Thyroid gland (tissue), 4 donors: ENCODE results near the gene AHNAK2. TPM values are rescaled to one million over a fixed set of nuclear protein-coding genes. Genes with fewer than 3 reads are reported as not detected.
A peak's percentile ranks its signal among the peaks of the same experiment; 100 is the strongest.

Source experiments
- DNase-seq, 2 donors: peaks; one replicate each; pipeline ENCODE4 v3.0.0-alpha.2; 2019
- H3K27ac ChIP-seq, 3 donors: fragments of 200-600 bp; sonication (generic); 1 replicate in 2 of 3; 2 replicates in 1 of 3; pipeline ENCODE4 v1.5.1; 2016 to 2019; ENCODE audit warnings: mild to moderate bottlenecking in 1 of 3, moderate library complexity in 1 of 3
- H3K27me3 ChIP-seq: fragments of 200-600 bp; sonication (generic); one replicate; pipeline ENCODE4 v1.5.1; 2019
- H3K36me3 ChIP-seq, 2 donors: fragments of 200-600 bp; sonication (generic); one replicate each; pipeline ENCODE4 v1.5.1; 2016 to 2019
- H3K4me1 ChIP-seq, 2 donors: fragments of 200-600 bp; sonication (generic); one replicate each; pipeline ENCODE4 v1.5.1; 2017 to 2019
- H3K4me3 ChIP-seq, 3 donors: fragments of 200-600 bp; sonication (generic); replicated peaks in 1 of 3; 1 replicate in 2 of 3; 2 replicates in 1 of 3; pipeline ENCODE4 v1.5.1; 2016; ENCODE audit warnings: mild to moderate bottlenecking in 1 of 3
- H3K9me3 ChIP-seq: fragments of 200-600 bp; sonication (generic); one replicate; pipeline ENCODE4 v1.5.1; 2017
- CTCF ChIP-seq, 6 experiments: fragments of 200-600 bp in 3 of 6; fragments of 450-650 bp in 3 of 6; sonication (generic) in 3 of 6; IDR thresholded peaks; one replicate each; pipeline ENCODE4 v1.5.1; 2016 to 2019; ENCODE audit warnings: antibody characterized with exemption in 6 of 6, mild to moderate bottlenecking in 2 of 6, inconsistent platforms in 1 of 6, moderate library complexity in 1 of 6
- POLR2A ChIP-seq, 2 donors: fragments of 450-650 bp; IDR thresholded peaks; one replicate each; pipeline ENCODE4 v1.6.1; 2017; ENCODE audit warnings: antibody characterized with exemption in 2 of 2, mild to moderate bottlenecking in 2 of 2, moderate library complexity in 1 of 2
- WGBS, 2 donors: methylation state at CpG; one replicate each; pipeline ENCODE4 v1.1.5; 2017; 5-methylcytosine and 5-hydroxymethylcytosine counted together
- intact Hi-C: fragments of 100-400 bp; cut with DNase I; formaldehyde crosslinking; loops from one replicate; pipeline ENCODE4 v1.15.1; 2023
- total RNA-seq, 4 donors: library from RNA; depleted of rRNA; stranded (reverse); fragments of >200 nt; gene quantifications; one replicate each; pipeline ENCODE4 v1.2.3, GENCODE V29; 2016

AHNAK2 gene
- total RNA-seq, 4 donors from 2014 or later = 3.7 to 12.5 (median 6.9) TPM

- Histone ChIP-seq H3K9me3 (no peaks in the 10 kb centered on the region), H3K27me3 (no peaks in the 10 kb centered on the region), H3K36me3 (no peaks in the 10 kb centered on the region), H3K4me1 (peaks cover 17 to 34% of the 10 kb centered on the region in 2 donors), H3K27ac (peak overlapping the region in 1 of 3 donors; percentile 33), H3K4me3 (no peak overlapping the region)
- intact Hi-C loops = no loop called here
- 71 to 90% methylated on average over 2 of the region's 2 CpGs for WGBS, 2 donors
- no peak for DNase-seq
- no peak for TF ChIP-seq POLR2A (IDR thresholded peaks at IDR 0.05)
These were observed 42.2 kb downstream of the AHNAK2 start for GRCh38 chr14:104935955-104936354.

GRCh38 chr14:104935026-104935650, 43.0 kb downstream of the AHNAK2 start:
- Histone ChIP-seq H3K4me1 (peaks cover 17 to 34% of the 10 kb centered on the region in 2 donors), H3K36me3 (no peaks in the 10 kb centered on the region), H3K4me3 (no peak overlapping the region), H3K27ac (peak overlapping the region; percentile 30 to 33 (median 33)), H3K27me3 (no peaks in the 10 kb centered on the region), H3K9me3 (no peaks in the 10 kb centered on the region)
- TF ChIP-seq CTCF (IDR thresholded peaks at IDR 0.05) (no peak), POLR2A (IDR thresholded peaks at IDR 0.05) (peak in 1 of 2 donors; percentile 48)
- intact Hi-C loops = no loop called here
- WGBS, 2 donors = 11 to 13% methylated on average over 3 of the region's 3 CpGs
- DNase-seq = peak; percentile 94

GRCh38 chr14:104933746-104934733, 44.1 kb downstream of the AHNAK2 start:
- intact Hi-C loops = no loop called here
- no peaks in the 10 kb centered on the region for H3K27me3 ChIP-seq
- no peak for DNase-seq
- no peaks in the 10 kb centered on the region for H3K9me3 ChIP-seq
- H3K27ac ChIP-seq = peak overlapping the region in 2 of 3 donors; percentile 33
- no peaks in the 10 kb centered on the region for H3K36me3 ChIP-seq
- H3K4me3 ChIP-seq = peak overlapping the region in 1 of 3 donors; percentile 52
- peaks cover 17 to 34% of the 10 kb centered on the region in 2 donors for H3K4me1 ChIP-seq
- 50 to 73% methylated on average over 5 to 11 of the region's 42 CpGs for WGBS, 2 donors
- no peak for TF ChIP-seq CTCF (IDR thresholded peaks at IDR 0.05)
- TF ChIP-seq POLR2A (IDR thresholded peaks at IDR 0.05) = no peak

GRCh38 chr14:104932676-104933631, 45.2 kb downstream of the AHNAK2 start:
- WGBS, 2 donors = 10% methylated on average over 34 of the region's 100 CpGs; no CpG with 5 or more reads in 1 of the 2 donors
- peak; percentile 84 to 88 for DNase-seq
- Histone ChIP-seq H3K27ac (peak overlapping the region in 2 of 3 donors; percentile 41 to 55), H3K9me3 (no peaks in the 10 kb centered on the region), H3K4me3 (peak overlapping the region in 2 of 3 donors; percentile 47 to 52), H3K27me3 (no peaks in the 10 kb centered on the region), H3K36me3 (no peaks in the 10 kb centered on the region), H3K4me1 (peaks cover 17 to 34% of the 10 kb centered on the region in 2 donors)
- intact Hi-C loops = no loop called here
- TF ChIP-seq CTCF (IDR thresholded peaks at IDR 0.05) (peak in 5 of 6 experiments; percentile 27 to 85 (median 74)), POLR2A (IDR thresholded peaks at IDR 0.05) (no peak)
